Glutamatergic neuron (in vitro differentiated cells): Measurements from ENCODE around the gene JUN. TPM values are rescaled to one million over a fixed set of nuclear protein-coding genes. Genes with fewer than 3 reads are reported as not detected.

Source experiments
- DNase-seq: peaks from one replicate; pipeline ENCODE4 v3.0.0; 2022
- H3K27ac Mint-ChIP-seq: one replicate; pipeline ENCODE4 v1.8.0; 2020; ENCODE audit warnings: mild to moderate bottlenecking, mixed read lengths, inconsistent platforms; ENCODE audit not compliant: unreplicated experiment
- H3K27me3 Mint-ChIP-seq: one replicate; pipeline ENCODE4 v1.8.0; 2020; ENCODE audit warnings: mild to moderate bottlenecking, moderate library complexity, mixed read lengths, inconsistent platforms; ENCODE audit not compliant: unreplicated experiment
- H3K36me3 Mint-ChIP-seq: one replicate; pipeline ENCODE4 v1.8.0; 2020; ENCODE audit warnings: mild to moderate bottlenecking, mixed read lengths, inconsistent platforms; ENCODE audit not compliant: unreplicated experiment
- H3K4me1 Mint-ChIP-seq: one replicate; pipeline ENCODE4 v1.8.0; 2020; ENCODE audit warnings: mild to moderate bottlenecking, low read depth, mixed read lengths, inconsistent platforms; ENCODE audit not compliant: unreplicated experiment
- H3K4me3 Mint-ChIP-seq: one replicate; pipeline ENCODE4 v1.8.0; 2020; ENCODE audit warnings: mild to moderate bottlenecking, mixed read lengths, inconsistent platforms; ENCODE audit not compliant: unreplicated experiment
- H3K9me3 Mint-ChIP-seq: one replicate; pipeline ENCODE4 v1.8.0; 2020; ENCODE audit warnings: mild to moderate bottlenecking, moderate library complexity, mixed read lengths, inconsistent platforms; ENCODE audit not compliant: unreplicated experiment
- CTCF ChIP-seq: fragments of 200-600 bp; sonication (generic); IDR thresholded peaks from one replicate; pipeline ENCODE4 v1.5.0; 2021; ENCODE audit not compliant: partially characterized antibody, unreplicated experiment
- total RNA-seq: library from RNA; stranded (reverse); fragmentation: NEBNext Ultra II Directional; extraction: Animal tissue kit (Norgen Biotek cat#: 25700); gene quantifications from one replicate; pipeline ENCODE4 v1.2.1, GENCODE V29; 2021; ENCODE audit not compliant: unreplicated experiment

The JUN gene
- total RNA-seq, 1 donor from 2014 or later: 83.1 TPM

GRCh38 chr1:58764294-58764978, 19.4 kb downstream of the JUN start:
- Mint-ChIP-seq H3K27me3 (no peaks in the 10 kb centered on the region), H3K36me3 (no peaks in the 10 kb centered on the region), H3K4me1 (no peaks in the 10 kb centered on the region), H3K9me3 (no peaks in the 10 kb centered on the region), H3K4me3 (no peak overlapping the region), H3K27ac (no peak overlapping the region)
- TF ChIP-seq CTCF: no peak
- DNase-seq: no peak

DNA sequence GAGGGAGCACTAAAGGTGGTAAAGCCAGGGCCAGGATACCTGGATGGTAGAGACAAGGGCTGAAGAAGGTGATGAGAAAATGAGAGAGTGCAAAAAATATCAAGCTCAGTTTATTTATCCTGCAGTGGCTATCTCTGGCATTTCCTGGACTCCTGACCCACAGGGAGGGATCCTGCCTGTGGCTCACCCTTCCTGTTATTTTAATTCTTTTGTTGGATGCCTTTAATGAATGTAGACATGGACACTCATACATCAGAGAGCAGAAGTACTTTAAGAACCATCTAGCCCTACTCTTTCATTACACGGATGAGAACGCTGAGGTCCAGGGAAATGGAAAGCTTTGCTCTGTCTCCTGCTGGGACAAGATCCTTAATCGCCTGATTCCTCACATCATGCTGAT, 20.6 kb downstream of the JUN start:
- Mint-ChIP-seq H3K36me3 (no peaks in the 10 kb centered on the region), H3K27me3 (no peaks in the 10 kb centered on the region), H3K9me3 (no peaks in the 10 kb centered on the region), H3K4me3 (no peak overlapping the region), H3K27ac (no peak overlapping the region), H3K4me1 (no peaks in the 10 kb centered on the region)
- DNase-seq: no peak
- no peak for TF ChIP-seq CTCF

- DNase-seq: no peak
- Mint-ChIP-seq H3K4me3 (no peak overlapping the region), H3K27me3 (no peaks in the 10 kb centered on the region), H3K27ac (no peak overlapping the region), H3K4me1 (no peaks in the 10 kb centered on the region), H3K9me3 (no peaks in the 10 kb centered on the region), H3K36me3 (no peaks in the 10 kb centered on the region)
- no peak for TF ChIP-seq CTCF
Observed at GRCh38 chr1:58762806-58763205, 21.0 kb downstream of the JUN start.

DNA sequence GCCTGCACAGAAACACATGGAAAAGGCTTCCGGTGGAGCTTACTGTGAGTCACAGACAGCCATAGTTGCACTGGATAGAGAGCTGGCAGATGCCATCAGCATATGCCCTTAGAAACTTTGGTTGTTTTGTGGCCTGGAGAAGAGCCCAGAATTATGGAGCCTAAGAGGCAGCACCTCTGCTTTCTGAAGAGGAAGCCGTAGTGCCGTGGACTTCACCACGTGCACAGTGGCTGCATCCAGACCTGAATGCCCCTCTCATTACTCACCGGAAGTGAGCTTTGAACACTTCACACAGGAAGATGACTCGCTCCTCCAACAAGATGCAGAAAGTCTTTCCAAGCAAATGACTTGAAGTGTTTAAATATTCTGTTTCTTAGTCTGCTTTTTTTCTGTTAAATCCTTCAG, 28.4 kb downstream of the JUN start:
- no peak overlapping the region for H3K27ac Mint-ChIP-seq
- DNase-seq: no peak
- H3K4me1 Mint-ChIP-seq: peaks cover 2% of the 10 kb centered on the region
- no peak overlapping the region for H3K4me3 Mint-ChIP-seq
- H3K27me3 Mint-ChIP-seq: no peaks in the 10 kb centered on the region
- no peak for TF ChIP-seq CTCF
- H3K36me3 Mint-ChIP-seq: no peaks in the 10 kb centered on the region
- H3K9me3 Mint-ChIP-seq: no peaks in the 10 kb centered on the region

DNA sequence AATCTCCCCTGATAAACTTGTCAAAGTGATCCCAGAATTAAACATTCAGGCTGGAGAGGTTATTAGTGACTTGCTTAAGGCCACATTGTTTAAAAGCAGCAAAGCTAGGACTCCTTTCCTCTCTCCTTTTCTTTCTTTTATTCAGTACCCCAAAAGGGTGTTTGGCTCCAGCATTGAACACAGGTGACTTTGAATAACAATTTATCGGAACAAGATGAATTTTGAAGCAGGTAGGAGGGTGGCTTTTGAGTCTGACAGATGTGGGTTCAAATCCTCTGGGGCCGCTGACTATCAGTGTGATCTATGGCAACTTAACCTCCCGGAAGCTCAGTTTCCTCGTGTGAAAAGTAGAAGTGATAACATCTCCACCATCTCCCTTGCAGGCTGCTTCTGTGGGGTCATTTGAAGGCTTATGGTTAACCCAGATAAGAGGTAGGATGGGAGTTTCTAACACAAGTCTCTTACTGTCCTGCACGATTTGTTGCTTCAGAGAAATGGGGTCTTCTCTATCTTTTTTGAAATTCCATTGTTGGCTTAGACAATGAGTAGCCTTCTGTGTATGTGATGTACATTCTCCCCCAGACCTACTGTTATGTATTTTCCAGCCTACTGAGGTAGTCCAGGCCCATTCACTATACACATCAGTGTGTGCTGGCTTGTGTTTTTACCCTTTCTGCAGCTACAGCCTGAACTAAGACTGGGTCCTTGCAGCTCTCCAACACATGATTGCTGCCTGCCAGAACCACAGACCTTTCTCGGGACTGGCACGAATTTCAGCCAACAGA, 29.0 kb downstream of the JUN start:
- Mint-ChIP-seq H3K4me1 (peaks cover 2% of the 10 kb centered on the region), H3K4me3 (no peak overlapping the region), H3K27ac (no peak overlapping the region), H3K9me3 (no peaks in the 10 kb centered on the region), H3K36me3 (no peaks in the 10 kb centered on the region), H3K27me3 (no peaks in the 10 kb centered on the region)
- no peak for DNase-seq
- TF ChIP-seq CTCF: no peak
